GM12864 (cell line): Measurements from ENCODE around the gene MKKS.

ENCODE experiments used
- DNase-seq: peaks from one replicate; pipeline ENCODE4 v3.0.0-alpha.2; 2011; ENCODE audit warnings: low read depth
- H3K4me3 ChIP-seq: 2 replicates; pipeline ENCODE4 v1.5.1; 2011; ENCODE audit warnings: mild to moderate bottlenecking, low read depth, low read length, control low read depth
- TF ChIP-seq, protein P1 (sequence below): IDR thresholded peaks from 2 replicates; pipeline ENCODE4 v1.5.1; 2011; ENCODE audit warnings: low read depth, mild to moderate bottlenecking, moderate library complexity, low read length, control low read depth, inconsistent platforms; ENCODE audit errors: missing control alignments

Gene MKKS

DNA sequence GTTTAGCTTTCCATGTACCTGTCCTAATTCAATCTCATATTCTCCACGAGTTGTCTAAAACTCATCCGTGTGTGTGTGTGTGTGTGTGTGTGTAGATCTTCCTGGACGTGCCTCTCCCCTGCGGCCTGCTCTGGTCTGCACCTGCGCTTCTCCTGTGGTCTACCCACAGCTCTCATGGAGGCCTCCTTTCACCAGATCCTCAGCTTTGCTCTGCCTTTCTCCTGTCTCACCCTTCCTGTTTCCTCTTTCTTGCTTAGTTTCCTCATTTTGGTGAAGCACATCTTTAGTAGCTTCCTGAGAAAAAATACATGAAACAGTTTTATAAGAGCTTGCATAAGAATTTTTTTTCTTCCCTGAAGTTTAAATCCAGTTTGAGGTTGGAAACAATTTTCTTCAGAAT, 19.2 kb upstream of the MKKS start:
- DNase-seq, result peak; percentile 74
- H3K4me3 ChIP-seq, result no peak overlapping the region
- TF ChIP-seq, protein P1, sequence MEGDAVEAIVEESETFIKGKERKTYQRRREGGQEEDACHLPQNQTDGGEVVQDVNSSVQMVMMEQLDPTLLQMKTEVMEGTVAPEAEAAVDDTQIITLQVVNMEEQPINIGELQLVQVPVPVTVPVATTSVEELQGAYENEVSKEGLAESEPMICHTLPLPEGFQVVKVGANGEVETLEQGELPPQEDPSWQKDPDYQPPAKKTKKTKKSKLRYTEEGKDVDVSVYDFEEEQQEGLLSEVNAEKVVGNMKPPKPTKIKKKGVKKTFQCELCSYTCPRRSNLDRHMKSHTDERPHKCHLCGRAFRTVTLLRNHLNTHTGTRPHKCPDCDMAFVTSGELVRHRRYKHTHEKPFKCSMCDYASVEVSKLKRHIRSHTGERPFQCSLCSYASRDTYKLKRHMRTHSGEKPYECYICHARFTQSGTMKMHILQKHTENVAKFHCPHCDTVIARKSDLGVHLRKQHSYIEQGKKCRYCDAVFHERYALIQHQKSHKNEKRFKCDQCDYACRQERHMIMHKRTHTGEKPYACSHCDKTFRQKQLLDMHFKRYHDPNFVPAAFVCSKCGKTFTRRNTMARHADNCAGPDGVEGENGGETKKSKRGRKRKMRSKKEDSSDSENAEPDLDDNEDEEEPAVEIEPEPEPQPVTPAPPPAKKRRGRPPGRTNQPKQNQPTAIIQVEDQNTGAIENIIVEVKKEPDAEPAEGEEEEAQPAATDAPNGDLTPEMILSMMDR, result no peak

DNA sequence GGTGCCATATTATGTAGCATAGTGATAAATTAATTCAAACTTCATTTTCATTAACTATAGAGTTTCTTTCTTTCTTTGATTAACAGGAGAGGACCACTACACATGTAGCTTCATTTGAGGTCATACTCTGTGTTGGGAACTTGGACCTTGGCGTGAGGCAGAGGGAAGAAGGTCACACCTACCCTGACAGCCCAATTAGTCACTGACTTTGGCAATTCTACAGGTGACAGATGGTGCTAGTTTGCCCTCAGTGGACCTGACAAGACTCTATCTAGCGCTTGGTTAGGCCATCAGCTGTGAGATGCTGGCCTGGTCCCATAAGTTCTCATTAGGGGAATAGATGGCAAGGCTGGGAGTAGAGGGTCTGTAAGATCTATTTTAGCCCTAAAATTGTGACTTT, 15.2 kb upstream of the MKKS start:
- no peak for DNase-seq
- H3K4me3 ChIP-seq, result no peak overlapping the region

DNA sequence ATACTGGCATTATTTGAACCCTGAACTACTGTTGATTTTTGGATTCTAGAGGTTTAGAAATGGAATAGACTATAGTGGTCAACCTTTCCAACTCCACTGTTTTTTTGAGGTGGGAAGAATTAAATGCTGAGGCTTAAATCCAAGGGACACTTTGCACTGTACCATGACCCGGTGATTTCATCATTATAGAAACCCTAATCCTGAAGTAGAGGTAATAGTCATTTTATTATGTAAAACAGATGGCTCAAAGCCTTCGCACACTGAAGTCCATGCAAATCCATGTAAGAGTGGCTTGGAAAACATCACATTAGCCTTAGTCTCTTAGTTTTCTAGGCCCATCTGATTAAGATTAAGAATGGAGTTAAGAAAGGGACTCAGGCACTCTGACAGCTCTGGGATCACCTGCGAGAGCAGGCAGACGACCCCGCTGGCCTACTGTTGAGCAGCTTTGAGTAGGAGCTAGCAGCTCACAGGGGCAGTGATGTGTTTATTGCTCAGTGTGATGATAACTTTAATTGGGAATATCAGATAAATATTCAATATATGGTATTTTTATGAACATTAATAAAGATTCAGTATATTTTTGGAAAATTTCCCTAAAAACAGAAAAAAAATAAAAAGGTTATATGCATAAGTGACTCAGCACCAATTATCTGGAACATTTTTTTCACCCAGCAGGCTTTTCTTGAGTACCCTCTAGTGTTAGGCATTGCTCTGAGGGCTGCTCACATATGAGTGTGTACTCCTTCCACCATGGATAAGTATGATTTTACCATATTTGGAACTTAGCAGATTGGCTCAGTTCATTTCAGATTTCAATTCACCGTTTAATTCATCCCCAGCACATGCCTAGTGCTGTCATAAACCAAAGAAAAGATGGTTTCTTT, 14.5 kb upstream of the MKKS start:
- H3K4me3 ChIP-seq, result no peak overlapping the region
- DNase-seq, result no peak
- TF ChIP-seq, protein P1, result no peak

More for the DNA sequence above, 15.2 kb upstream of the MKKS start:
- TF ChIP-seq, protein P1, result no peak

DNA sequence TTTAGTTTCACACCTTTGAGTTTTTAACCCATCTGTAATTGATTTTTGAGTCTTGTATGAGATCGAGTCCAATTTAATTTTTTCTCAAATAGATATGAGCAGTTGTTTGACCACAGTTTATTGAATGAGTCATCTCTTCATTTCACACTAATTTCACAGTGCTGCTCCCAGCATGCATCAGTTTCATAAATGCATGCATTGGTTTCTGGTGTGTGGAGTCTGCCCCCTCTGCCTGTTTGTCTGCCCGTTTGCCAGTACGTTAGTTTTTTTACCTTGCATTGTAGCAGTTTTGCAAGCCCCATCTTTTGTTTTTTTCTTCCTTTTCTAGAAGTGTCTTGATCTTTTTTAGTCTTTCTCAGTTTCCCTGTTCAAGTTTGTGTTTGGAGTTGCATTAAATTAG, 13.0 kb upstream of the MKKS start:
- no peak overlapping the region for H3K4me3 ChIP-seq
- DNase-seq, result peak; percentile 84
- TF ChIP-seq, protein P1, result no peak

DNA sequence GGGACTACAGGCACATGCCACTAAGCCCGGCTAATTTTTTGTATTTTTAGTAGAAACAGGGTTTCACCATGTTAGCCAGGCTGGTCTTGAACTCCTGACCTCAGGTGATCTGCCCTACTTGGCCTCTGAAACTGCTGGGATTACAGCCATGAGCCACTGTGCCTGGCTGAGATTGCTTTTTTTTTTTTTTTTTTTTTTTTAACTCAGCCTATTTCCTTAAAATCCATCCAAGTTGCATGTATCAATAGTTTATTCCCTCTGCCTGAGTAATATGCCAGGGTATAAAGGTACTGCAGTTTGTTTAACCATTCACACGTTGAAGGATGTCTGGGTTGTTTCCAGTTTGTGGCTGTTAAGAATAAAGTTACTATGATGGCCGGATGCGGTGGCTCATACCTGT, 11.7 kb upstream of the MKKS start:
- H3K4me3 ChIP-seq, result no peak overlapping the region
- TF ChIP-seq, protein P1, result no peak
- DNase-seq, result no peak

DNA sequence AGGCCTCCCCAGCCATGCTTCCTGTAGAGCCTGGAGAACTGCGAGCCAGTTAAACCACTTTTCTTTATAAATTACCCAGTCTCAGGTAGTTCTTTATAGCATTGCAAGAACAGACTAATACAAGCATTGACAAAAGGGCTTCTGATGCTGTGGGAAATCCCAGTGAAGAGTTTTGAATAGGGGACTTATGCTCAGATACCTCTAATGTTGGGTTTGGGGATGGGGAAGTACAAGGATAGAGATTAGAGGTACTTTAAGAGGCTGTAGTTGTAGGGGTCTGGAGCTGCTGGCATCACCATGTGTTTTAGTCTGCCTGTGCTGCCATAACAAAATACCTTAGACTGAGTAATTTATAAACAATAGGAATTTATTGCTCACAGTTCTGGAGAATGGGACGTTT, 9.9 kb upstream of the MKKS start:
- no peak for DNase-seq
- TF ChIP-seq, protein P1, result no peak
- no peak overlapping the region for H3K4me3 ChIP-seq

DNA sequence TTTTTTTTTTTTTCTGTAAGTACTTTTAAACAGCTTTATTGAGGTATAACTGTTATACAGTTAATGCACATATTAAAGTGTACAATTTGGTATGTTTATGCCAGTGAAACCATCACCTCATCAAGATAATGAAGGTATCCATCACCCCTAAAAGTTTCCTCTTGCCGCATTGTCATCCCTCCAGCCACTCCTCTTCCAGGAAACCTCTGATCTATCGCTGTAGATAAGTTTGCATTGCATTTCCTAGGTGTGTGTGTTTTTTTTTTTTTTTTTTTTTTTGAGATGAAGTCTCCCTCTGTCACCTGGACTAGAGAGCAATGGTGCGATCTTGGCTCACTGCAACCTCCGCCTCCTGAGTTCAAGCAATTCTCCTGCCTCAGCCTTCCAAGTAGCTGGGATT, 4.2 kb upstream of the MKKS start:
- no peak for DNase-seq
- TF ChIP-seq, protein P1, result no peak
- H3K4me3 ChIP-seq, result no peak overlapping the region
